H1 (cell line): Measurements from ENCODE around the gene CFAP157. TPM values are rescaled to one million over a fixed set of nuclear protein-coding genes. Genes with fewer than 3 reads are reported as not detected.

Experiments
- CTCF ChIA-PET: fragments of 300-600 bp; sonication (Branson Sonifier 250); formaldehyde crosslinking; loops from one replicate; lab custom pipeline; 2021; ENCODE audit not compliant: partially characterized antibody; lab: Charles Lee
- POLR2A ChIA-PET: fragments of 300-600 bp; sonication (Branson Sonifier 250); formaldehyde crosslinking; loops from one replicate; lab custom pipeline; 2021; ENCODE audit warnings: inconsistent platforms; ENCODE audit not compliant: partially characterized antibody; lab: Charles Lee
- DNase-seq, 2 experiments: peaks; one replicate each; pipeline versions ENCODE4 v3.0.0 to v3.0.0-alpha.2; 2010 to 2022; ENCODE audit warnings: low spot score in 2 of 2, low read depth in 1 of 2, mixed read lengths in 1 of 2
- FAIRE-seq: peaks from 2 replicates; lab custom pipeline; 2011; peaks lifted over from hg19 to GRCh38; lab: Jason Lieb, UNC
- H2AFZ ChIP-seq: 2 replicates; pipeline ENCODE4 v1.8.1; 2012; ENCODE audit warnings: low read length, inconsistent platforms
- H2AK5ac ChIP-seq: 2 replicates; pipeline ENCODE4 v1.6.1; 2013; ENCODE audit warnings: low read depth, low read length
- H2BK120ac ChIP-seq: replicated peaks from 2 replicates; pipeline ENCODE3; 2013; ENCODE audit warnings: low read depth, low read length, inconsistent platforms
- H2BK12ac ChIP-seq: 2 replicates; pipeline ENCODE4 v1.6.1; 2013; ENCODE audit warnings: low read depth, low read length
- H2BK15ac ChIP-seq: 2 replicates; pipeline ENCODE4 v1.6.1; 2013; ENCODE audit warnings: low read length
- H2BK20ac ChIP-seq: 2 replicates; pipeline ENCODE4 v1.6.1; 2013; ENCODE audit warnings: low read length
- H2BK5ac ChIP-seq: 2 replicates; pipeline ENCODE4 v1.6.1; 2013; ENCODE audit warnings: low read depth, low read length
- H3K14ac ChIP-seq: 2 replicates; pipeline ENCODE4 v1.6.1; 2013; ENCODE audit warnings: inconsistent platforms; ENCODE audit not compliant: insufficient read length
- H3K18ac ChIP-seq: 2 replicates; pipeline ENCODE4 v1.6.1; 2013; ENCODE audit warnings: low read length; ENCODE audit errors: extremely low read depth
- H3K23ac ChIP-seq: 2 replicates; pipeline ENCODE4 v1.6.1; 2013; ENCODE audit warnings: inconsistent platforms; ENCODE audit not compliant: insufficient read length
- H3K23me2 ChIP-seq: 2 replicates; pipeline ENCODE4 v1.6.1; 2013; ENCODE audit warnings: low read depth, low read length
- H3K27ac ChIP-seq: 2 replicates; pipeline ENCODE4 v1.6.1; 2011; ENCODE audit warnings: low read depth, low read length, inconsistent platforms
- H3K27me3 ChIP-seq, 4 experiments: replicated peaks in 1 of 4; 1 replicate in 1 of 4; 2 replicates in 3 of 4; pipeline versions ENCODE4 v1.6.1 to v1.8.1; 2011 to 2013; ENCODE audit warnings: low read length in 3 of 4, mild to moderate bottlenecking in 3 of 4, inconsistent platforms in 2 of 4, mixed read lengths in 2 of 4, moderate library complexity in 1 of 4; ENCODE audit not compliant: control insufficient read depth in 3 of 4, insufficient read depth in 3 of 4; ENCODE audit errors: extremely low read depth in 1 of 4
- H3K36me3 ChIP-seq, 4 experiments: 2 replicates each; pipeline versions ENCODE4 v1.6.1 to v1.8.1; 2011 to 2013; ENCODE audit warnings: mild to moderate bottlenecking in 4 of 4, low read length in 3 of 4, moderate library complexity in 2 of 4, control low read depth in 1 of 4, inconsistent platforms in 1 of 4; ENCODE audit not compliant: insufficient read depth in 4 of 4, control insufficient read depth in 2 of 4
- H3K4ac ChIP-seq: replicated peaks from 2 replicates; pipeline ENCODE3; 2013; ENCODE audit warnings: low read length, low read depth, mixed read lengths, inconsistent platforms; ENCODE audit not compliant: insufficient read length
- H3K4me1 ChIP-seq, 4 experiments: replicated peaks in 1 of 4; 1 replicate in 1 of 4; 2 replicates in 3 of 4; pipeline versions ENCODE4 v1.6.1 to v1.8.1; 2011 to 2013; ENCODE audit warnings: low read length in 3 of 4, inconsistent platforms in 2 of 4, mixed read lengths in 1 of 4; ENCODE audit not compliant: insufficient read depth in 4 of 4, control insufficient read depth in 3 of 4
- H3K4me2 ChIP-seq, 2 experiments: 2 replicates each; pipeline versions ENCODE4 v1.6.1 to v1.8.1; 2011 to 2013; ENCODE audit warnings: low read depth in 2 of 2, low read length in 2 of 2, control low read depth in 1 of 2, inconsistent platforms in 1 of 2, mild to moderate bottlenecking in 1 of 2; ENCODE audit not compliant: insufficient read depth in 1 of 2
- H3K4me3 ChIP-seq, 4 experiments: fragments of 200-600, 300-600 bp in 1 of 4; sonication (generic), shearing (Covaris generic), sonication (Bioruptor Twin) in 1 of 4; 2 replicates each; pipeline versions ENCODE4 v1.5.1 to v1.8.1; 2011 to 2016; ENCODE audit warnings: low read length in 4 of 4, low read depth in 3 of 4, control low read depth in 2 of 4, inconsistent platforms in 2 of 4, mild to moderate bottlenecking in 2 of 4, mixed read lengths in 1 of 4, moderate library complexity in 1 of 4; ENCODE audit not compliant: insufficient read depth in 2 of 4; ENCODE audit errors: extremely low read depth in 1 of 4
- H3K56ac ChIP-seq: replicated peaks from 2 replicates; pipeline ENCODE3; 2013; ENCODE audit warnings: low read depth, mild to moderate bottlenecking, mixed read lengths, low read length, inconsistent platforms; ENCODE audit not compliant: insufficient read length
- H3K79me1 ChIP-seq: 2 replicates; pipeline ENCODE4 v1.6.1; 2013; ENCODE audit warnings: low read depth, low read length, control low read depth
- H3K79me2 ChIP-seq, 2 experiments: 2 replicates each; pipeline versions ENCODE4 v1.6.1 to v1.8.1; 2012 to 2013; ENCODE audit warnings: low read length in 2 of 2, mild to moderate bottlenecking in 2 of 2, inconsistent platforms in 1 of 2; ENCODE audit not compliant: insufficient read depth in 2 of 2, control insufficient read depth in 1 of 2
- H3K9ac ChIP-seq, 4 experiments: replicated peaks in 1 of 4; 1 replicate in 1 of 4; 2 replicates in 3 of 4; pipeline versions ENCODE4 v1.6.1 to v1.8.1; 2011 to 2013; ENCODE audit warnings: low read depth in 3 of 4, low read length in 3 of 4, control low read depth in 2 of 4, mild to moderate bottlenecking in 2 of 4, moderate library complexity in 2 of 4, inconsistent platforms in 1 of 4; ENCODE audit errors: extremely low read depth in 1 of 4
- H3K9me3 ChIP-seq, 2 experiments: 2 replicates each; pipeline versions ENCODE4 v1.6.1 to v1.8.1; 2012 to 2013; ENCODE audit warnings: mild to moderate bottlenecking in 2 of 2, moderate library complexity in 2 of 2, control low read depth in 1 of 2, inconsistent platforms in 1 of 2, low read depth in 1 of 2, low read length in 1 of 2, mixed read lengths in 1 of 2; ENCODE audit not compliant: insufficient read depth in 2 of 2
- H4K20me1 ChIP-seq, 2 experiments: replicated peaks in 1 of 2; 2 replicates each; pipeline versions ENCODE3 to v1.8.1; 2011 to 2013; ENCODE audit warnings: inconsistent platforms in 2 of 2, low read length in 2 of 2, mild to moderate bottlenecking in 1 of 2; ENCODE audit not compliant: insufficient read depth in 2 of 2, control insufficient read depth in 1 of 2
- H4K5ac ChIP-seq: 2 replicates; pipeline ENCODE4 v1.6.1; 2013; ENCODE audit warnings: low read length, low read depth, mixed read lengths, inconsistent platforms; ENCODE audit not compliant: insufficient read length
- H4K8ac ChIP-seq: 2 replicates; pipeline ENCODE4 v1.8.0; 2013; ENCODE audit warnings: mild to moderate bottlenecking, moderate library complexity, low read length, inconsistent platforms; ENCODE audit not compliant: insufficient read depth; ENCODE audit errors: extremely low read depth
- H4K91ac ChIP-seq: replicated peaks from 2 replicates; pipeline ENCODE3; 2013; ENCODE audit warnings: low read length, mixed read lengths, inconsistent platforms; ENCODE audit not compliant: insufficient read length
- BCL11A ChIP-seq, 2 experiments: IDR thresholded peaks; one replicate each; pipeline ENCODE4 v1.6.1; 2011; ENCODE audit warnings: low read depth in 2 of 2, low read length in 2 of 2, mild to moderate bottlenecking in 2 of 2
- BRCA1 ChIP-seq: IDR thresholded peaks from 2 replicates; pipeline ENCODE4 v1.6.1; 2012; ENCODE audit warnings: low read depth, low read length, improper control_type of control experiment
- CEBPB ChIP-seq: IDR thresholded peaks from 2 replicates; pipeline ENCODE4 v1.6.1; 2012; ENCODE audit warnings: low read depth, low read length
- CTBP2 ChIP-seq: IDR thresholded peaks from 2 replicates; pipeline ENCODE4 v1.7.0; 2011; ENCODE audit warnings: borderline replicate concordance, mild to moderate bottlenecking, moderate library complexity, mixed read lengths, low read length; ENCODE audit not compliant: insufficient read depth, insufficient read length
- EGR1 ChIP-seq: IDR thresholded peaks from 2 replicates; pipeline ENCODE4 v1.6.1; 2011; ENCODE audit warnings: low read depth, low read length, borderline replicate concordance
- GABPA ChIP-seq: IDR thresholded peaks from 2 replicates; pipeline ENCODE4 v1.6.1; 2011; ENCODE audit warnings: mild to moderate bottlenecking, low read length, moderate library complexity, borderline replicate concordance; ENCODE audit not compliant: insufficient read depth
- JUND ChIP-seq: IDR thresholded peaks from 2 replicates; pipeline ENCODE4 v1.6.1; 2011; ENCODE audit warnings: mild to moderate bottlenecking, improper control_type of control experiment, low read length
- KDM1A ChIP-seq: fragments of 200-600, 300-600 bp; sonication (generic); IDR thresholded peaks from 2 replicates; pipeline ENCODE4 v1.7.1; 2016; ENCODE audit warnings: mild to moderate bottlenecking, low read length, borderline replicate concordance
- RFX5 ChIP-seq: IDR thresholded peaks from 2 replicates; pipeline ENCODE4 v1.6.1; 2011; ENCODE audit warnings: low read depth, low read length, improper control_type of control experiment, borderline replicate concordance
- RNF2 ChIP-seq: fragments of 200-900, 300-1000 bp; sonication (generic); IDR thresholded peaks from 2 replicates; pipeline ENCODE4 v1.7.1; 2016; ENCODE audit warnings: borderline replicate concordance, low read depth, mild to moderate bottlenecking, antibody characterized with exemption, low read length; ENCODE audit not compliant: poor library complexity, severe bottlenecking; ENCODE audit errors: missing control alignments
- SIRT6 ChIP-seq: IDR thresholded peaks from one replicate; pipeline ENCODE4 v1.7.1; 2012; ENCODE audit warnings: low read length, inconsistent platforms
- YY1 ChIP-seq: IDR thresholded peaks from 2 replicates; pipeline ENCODE4 v1.6.1; 2011; ENCODE audit warnings: low read depth, mild to moderate bottlenecking, low read length
- ZNF274 ChIP-seq: IDR thresholded peaks from 2 replicates; pipeline ENCODE4 v1.7.0; 2012; ENCODE audit warnings: low read length, borderline replicate concordance; ENCODE audit errors: extremely low read depth
- WGBS, 2 experiments: shearing (Covaris generic) in 1 of 2; methylation state at CpG; one replicate each; pipeline versions ENCODE4 v1.1.6 to v1.1.7; 2013 to 2015; ENCODE audit warnings: low lambda C conversion rate in 2 of 2, mixed read lengths in 2 of 2, inconsistent platforms in 1 of 2, low coverage in 1 of 2, missing lambda C conversion rate in 1 of 2; ENCODE audit not compliant: insufficient replicate concordance in 2 of 2, insufficient coverage in 1 of 2, insufficient read length in 1 of 2; ENCODE audit errors: extremely low coverage in 1 of 2, missing lambda C conversion rate in 1 of 2; 5-methylcytosine and 5-hydroxymethylcytosine counted together
- polyA plus RNA-seq, 7 experiments: library from polyadenylated mRNA; depleted of rRNA in 3 of 7; stranded (reverse) in 5 of 7; unstranded in 2 of 7; fragments of >200 nt in 5 of 7; fragments of 200-250 nt in 2 of 7; gene quantifications; 1 replicate in 5 of 7; 2 replicates in 1 of 7; 4 replicates in 1 of 7; pipeline versions ENCODE4 v1.2.1 to v1.2.3, GENCODE V29; 2011 to 2013; ENCODE audit warnings: missing spikeins in 2 of 7, mixed read lengths in 2 of 7
- total RNA-seq: library from RNA; stranded (reverse); fragmentation: NEBNext Ultra II Directional; extraction: Animal tissue kit (Norgen Biotek cat#: 25700); gene quantifications from 2 replicates; pipeline ENCODE4 v1.2.1, GENCODE V29; 2021
- TF ChIP-seq, protein P1 (sequence below): IDR thresholded peaks from 2 replicates; pipeline ENCODE4 v1.6.1; 2011; ENCODE audit warnings: low read depth, mild to moderate bottlenecking, low read length; ENCODE audit not compliant: insufficient read depth

Gene CFAP157
- total and polyA plus RNA-seq, 2 of the 8 experiments (the other 6 are each of a cell fraction or from before 2014, with no cell fraction given): not detected

DNA sequence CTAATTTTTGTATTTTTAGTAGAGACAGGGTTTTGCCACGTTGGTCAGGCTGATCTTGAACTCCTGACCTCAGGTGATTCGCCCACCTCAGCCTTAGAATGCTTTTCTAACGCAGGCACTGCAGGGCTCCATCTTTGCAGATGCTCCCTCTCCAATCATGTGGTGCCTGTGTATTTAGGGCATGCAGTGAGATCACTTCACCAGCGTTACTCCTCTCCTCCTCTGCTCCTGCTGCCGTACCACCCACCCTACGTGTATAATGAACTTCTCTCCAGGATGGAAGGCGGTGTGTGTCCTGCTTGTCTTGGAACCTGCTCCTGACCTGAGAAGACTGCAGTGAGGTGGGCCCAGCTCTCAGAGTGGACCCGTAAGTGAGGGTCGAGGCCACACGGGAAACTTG is 13.6 kb upstream of the CFAP157 start:
- H2AK5ac ChIP-seq: no peak overlapping the region
- no peak overlapping the region; a peak in 1 of 7 replicates for H3K9ac ChIP-seq
- TF ChIP-seq EGR1 (no peak), GABPA (no peak), CTBP2 (no peak), CEBPB (no peak), ZNF274 (no peak), BCL11A (IDR thresholded peaks at IDR 0.05; ENCODE audit: low read depth in 2 of 2, low read length in 2 of 2) (no peak), RNF2 (no peak), JUND (no peak), YY1 (no peak), BRCA1 (no peak), KDM1A (no peak), SIRT6 (no peak), RFX5 (no peak)
- TF ChIP-seq, protein P1, sequence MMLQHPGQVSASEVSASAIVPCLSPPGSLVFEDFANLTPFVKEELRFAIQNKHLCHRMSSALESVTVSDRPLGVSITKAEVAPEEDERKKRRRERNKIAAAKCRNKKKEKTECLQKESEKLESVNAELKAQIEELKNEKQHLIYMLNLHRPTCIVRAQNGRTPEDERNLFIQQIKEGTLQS: no peak

More for the DNA sequence above, 13.6 kb upstream of the CFAP157 start:
- DNase-seq: no peak
- WGBS, 2 experiments: 91% methylated on average over 10 of the region's 10 CpGs; no CpG with 5 or more reads in 1 of the 2 experiments
- no peak overlapping the region for H2BK15ac ChIP-seq
- ChIA-PET CTCF (interaction anchor here (0.9 to 1.7 kb wide), 4 partner anchors 10 to 108 kb away, joined by 3 read pairs; no protein-coding TSS in a partner anchor), POLR2A (no interaction called here)
- no peaks in the 10 kb centered on the region for H3K23me2 ChIP-seq
- no peaks in the 10 kb centered on the region for H3K9me3 ChIP-seq
- no peak overlapping the region for H2BK12ac ChIP-seq
- H3K23ac ChIP-seq: no peak overlapping the region
- no peak overlapping the region for H4K91ac ChIP-seq
- H3K4ac ChIP-seq: no peak overlapping the region
- H3K79me1 ChIP-seq: no peaks in the 10 kb centered on the region
- no peak overlapping the region for H3K14ac ChIP-seq
- no peak overlapping the region for H2BK20ac ChIP-seq
- H3K4me3 ChIP-seq: no peak overlapping the region
- H3K79me2 ChIP-seq: no peaks in the 10 kb centered on the region
- H2BK120ac ChIP-seq: no peak overlapping the region
- H3K4me2 ChIP-seq: no peak overlapping the region
- H3K36me3 ChIP-seq: peaks cover 0 to 3% (median 2%) of the 10 kb centered on the region in 4 experiments; a peak in 2 of 8 replicates
- H2BK5ac ChIP-seq: no peak overlapping the region
- no peak overlapping the region for H4K5ac ChIP-seq
- H4K8ac ChIP-seq: no peak overlapping the region
- no peaks in the 10 kb centered on the region for H3K27me3 ChIP-seq
- H4K20me1 ChIP-seq: no peaks in the 10 kb centered on the region
- no peak overlapping the region for H3K18ac ChIP-seq
- no peak for FAIRE-seq
- H3K4me1 ChIP-seq: no peaks in the 10 kb centered on the region
- no peak overlapping the region; the same call in 1 of the 2 replicates for H3K27ac ChIP-seq
- no peak overlapping the region for H2AFZ ChIP-seq
- no peak overlapping the region for H3K56ac ChIP-seq
